GM12878 (cell line): ENCODE data around the gene TBC1D10A. TPM values are rescaled to one million over a fixed set of nuclear protein-coding genes. Genes with fewer than 3 reads are reported as not detected.

Experiments used
- ATAC-seq: fragments of 200-7000 bp; cut with Tn5 transposase; 3 replicates; pipeline ENCODE4 v1.9.1; 2020; ENCODE audit warnings: mild to moderate bottlenecking, moderate library complexity
- BruUV-seq: library from RNA; stranded (reverse); fragments of 400-500 nt; replicated peaks from 2 replicates; lab custom pipeline; 2021; lab: Mats Ljungman, UMichigan
- CTCF ChIA-PET: fragments of 300-600 bp; sonication (Branson Sonifier 250); formaldehyde crosslinking; extraction: SDS; loops from one replicate; lab custom pipeline; 2021; ENCODE audit warnings: inconsistent platforms; lab: Yijun Ruan, JAX
- POLR2A ChIA-PET: fragments of 350-600 bp; formaldehyde crosslinking; extraction: SDS; loops from one replicate; lab custom pipeline; 2021; ENCODE audit warnings: inconsistent platforms; lab: Charles Lee
- RAD21 ChIA-PET: fragments of 300-600 bp; sonication (Branson Sonifier 250); formaldehyde crosslinking; loops from one replicate; lab custom pipeline; 2023; ENCODE audit warnings: antibody characterized with exemption; ENCODE audit not compliant: unreplicated experiment; lab: Charles Lee
- SMC1A ChIA-PET: fragments of 300-600 bp; sonication (Branson Sonifier 250); formaldehyde crosslinking; loops from one replicate; lab custom pipeline; 2023; ENCODE audit not compliant: unreplicated experiment, uncharacterized antibody; lab: Charles Lee
- DNase-seq: peaks from one replicate; pipeline ENCODE4 v3.0.0-alpha.2; 2011; ENCODE audit warnings: low read depth, low spot score
- FAIRE-seq: peaks from 3 replicates; lab custom pipeline; 2011; peaks lifted over from hg19 to GRCh38; lab: Jason Lieb, UNC
- H2AFZ ChIP-seq: 2 replicates; pipeline ENCODE4 v1.6.0; 2011; ENCODE audit warnings: low read depth, low read length, control low read depth; ENCODE audit not compliant: control insufficient read depth
- H3K27ac ChIP-seq: 2 replicates; pipeline ENCODE4 v1.5.1; 2011; ENCODE audit warnings: control low read depth; ENCODE audit not compliant: control insufficient read depth, insufficient read depth
- H3K27me3 ChIP-seq, 2 experiments: replicated peaks in 1 of 2; 2 replicates each; pipeline versions ENCODE4 v1.6.0 to v1.6.1; 2011; ENCODE audit warnings: low read length in 1 of 2; ENCODE audit not compliant: control insufficient read depth in 2 of 2, insufficient read depth in 2 of 2
- H3K36me3 ChIP-seq, 2 experiments: 2 replicates each; pipeline ENCODE4 v1.5.1; 2011; ENCODE audit warnings: low read length in 1 of 2; ENCODE audit not compliant: control insufficient read depth in 2 of 2, insufficient read depth in 2 of 2
- H3K4me1 ChIP-seq: 2 replicates; pipeline ENCODE4 v1.6.1; 2011; ENCODE audit warnings: mild to moderate bottlenecking, low read length, moderate library complexity, mixed read lengths; ENCODE audit not compliant: control insufficient read depth, insufficient read depth
- H3K4me2 ChIP-seq: 2 replicates; pipeline ENCODE4 v1.6.0; 2011; ENCODE audit warnings: control low read depth; ENCODE audit not compliant: control insufficient read depth, insufficient read depth
- H3K4me3 ChIP-seq: fragments of 200-600 bp; sonication (generic); 2 replicates; pipeline ENCODE4 v1.5.1; 2016
- H3K79me2 ChIP-seq: 2 replicates; pipeline ENCODE4 v1.6.0; 2011; ENCODE audit warnings: low read length; ENCODE audit not compliant: control insufficient read depth, insufficient read depth
- H3K9ac ChIP-seq: 2 replicates; pipeline ENCODE4 v1.8.0; 2011; ENCODE audit warnings: low read length, control low read depth, mixed read lengths; ENCODE audit not compliant: control insufficient read depth, insufficient read depth
- H3K9me3 ChIP-seq: replicated peaks from 3 replicates; pipeline ENCODE4 v1.5.1; 2011; ENCODE audit warnings: mild to moderate bottlenecking, low read length; ENCODE audit not compliant: control insufficient read depth, insufficient read depth
- H4K20me1 ChIP-seq: 2 replicates; pipeline ENCODE4 v1.6.0; 2011; ENCODE audit not compliant: control insufficient read depth, insufficient read depth
- ASH2L ChIP-seq: fragments of 300-600, 200-600 bp; sonication (generic); IDR thresholded peaks from 2 replicates; pipeline ENCODE4 v1.6.1; 2017; ENCODE audit warnings: low read depth, mild to moderate bottlenecking, borderline replicate concordance
- BACH1 ChIP-seq: fragments of 450-650 bp; IDR thresholded peaks from 2 replicates; pipeline ENCODE4 v1.6.1; 2017; ENCODE audit warnings: mild to moderate bottlenecking, borderline replicate concordance
- CBX3 ChIP-seq: fragments of 200-600 bp; sonication (generic); IDR thresholded peaks from 2 replicates; pipeline ENCODE4 v1.6.1; 2016; ENCODE audit warnings: low read depth, borderline replicate concordance
- E2F8 ChIP-seq: fragments of 450-650 bp; IDR thresholded peaks from 2 replicates; pipeline ENCODE4 v1.6.1; 2018; ENCODE audit warnings: mild to moderate bottlenecking, low read depth, moderate library complexity; ENCODE audit not compliant: partially characterized antibody
- E4F1 ChIP-seq: fragments of 450-650 bp; IDR thresholded peaks from 2 replicates; pipeline ENCODE4 v1.6.1; 2018; ENCODE audit warnings: borderline replicate concordance, mild to moderate bottlenecking; ENCODE audit not compliant: partially characterized antibody
- EED ChIP-seq: sonication (generic); IDR thresholded peaks from 2 replicates; pipeline ENCODE4 v1.6.1; 2016; ENCODE audit warnings: antibody characterized with exemption, low read depth
- EGR1 ChIP-seq, 2 experiments: IDR thresholded peaks; 1 replicate in 1 of 2; 2 replicates in 1 of 2; pipeline ENCODE4 v1.6.1; 2011 to 2012; ENCODE audit warnings: low read depth in 2 of 2, low read length in 2 of 2, borderline replicate concordance in 1 of 2, mild to moderate bottlenecking in 1 of 2, moderate library complexity in 1 of 2
- HCFC1 ChIP-seq: fragments of 150-350 bp; IDR thresholded peaks from 2 replicates; pipeline ENCODE4 v1.6.1; 2014; ENCODE audit warnings: low read length
- HDAC6 ChIP-seq: fragments of 200-600 bp; sonication (generic); IDR thresholded peaks from one replicate; pipeline ENCODE4 v1.8.0; 2017; ENCODE audit warnings: antibody characterized with exemption; ENCODE audit not compliant: unreplicated experiment
- IKZF2 ChIP-seq, 2 experiments: fragments of 450-650 bp; IDR thresholded peaks; 2 replicates each; pipeline ENCODE4 v1.6.1; 2017; ENCODE audit warnings: mild to moderate bottlenecking in 2 of 2, moderate library complexity in 2 of 2
- JUNB ChIP-seq: IDR thresholded peaks from 2 replicates; pipeline ENCODE4 v1.6.1; 2016; ENCODE audit warnings: antibody characterized with exemption, mild to moderate bottlenecking
- NBN ChIP-seq: fragments of 450-650 bp; IDR thresholded peaks from 2 replicates; pipeline ENCODE4 v1.6.1; 2016
- POLR2AphosphoS2 ChIP-seq: IDR thresholded peaks from 2 replicates; pipeline ENCODE4 v1.6.1; 2011; ENCODE audit warnings: low read depth, mild to moderate bottlenecking, low read length, improper control_type of control experiment, moderate library complexity
- TAF1 ChIP-seq: IDR thresholded peaks from 2 replicates; pipeline ENCODE4 v1.6.1; 2011; ENCODE audit warnings: mild to moderate bottlenecking, low read depth, low read length, borderline replicate concordance
- WRNIP1 ChIP-seq: IDR thresholded peaks from 2 replicates; pipeline ENCODE4 v1.6.1; 2011; ENCODE audit warnings: low read depth, low read length, improper control_type of control experiment, borderline replicate concordance
- ZBED1 ChIP-seq: IDR thresholded peaks from 2 replicates; pipeline ENCODE4 v1.6.1; 2016; ENCODE audit warnings: borderline replicate concordance
- ZNF274 ChIP-seq: IDR thresholded peaks from one replicate; pipeline ENCODE4 v1.8.0; 2011; ENCODE audit not compliant: insufficient read length, insufficient read depth
- WGBS: methylation state at CpG from one replicate; pipeline ENCODE4 v1.1.6; 2016; ENCODE audit warnings: low lambda C conversion rate; ENCODE audit not compliant: insufficient replicate concordance, insufficient coverage; ENCODE audit errors: missing lambda C conversion rate; 5-methylcytosine and 5-hydroxymethylcytosine counted together
- in situ Hi-C: fragments of 300-500 bp; cut with MboI; formaldehyde crosslinking; loops from 9 replicates; pipeline ENCODE4 v1.14.3; 2018; ENCODE audit warnings: mixed read lengths
- intact Hi-C: fragments of 100-400 bp; cut with micrococcal nuclease; formaldehyde crosslinking; loops from one replicate; pipeline ENCODE4 v1.14.2; 2022; ENCODE audit not compliant: unreplicated experiment
- polyA plus RNA-seq, 11 experiments: library from polyadenylated mRNA; depleted of rRNA in 4 of 11; unstranded in 6 of 11; stranded (reverse) in 5 of 11; fragments of >200 nt; fragmentation: Nextera tagmentation in 4 of 11; fragmentation: Illumina TruSeq in 1 of 11; extraction: Ambion mirVana in 4 of 11; extraction: Trizol in 1 of 11; gene quantifications; 1 replicate in 1 of 11; 2 replicates in 10 of 11; pipeline versions ENCODE4 v1.2.1 to v1.2.3, GENCODE V29; 2011 to 2016; ENCODE audit warnings: inconsistent platforms in 2 of 11, missing spikeins in 2 of 11, low read depth in 1 of 11
- total RNA-seq, 4 experiments: library from RNA; depleted of rRNA in 3 of 4; stranded (reverse); fragments of >200 nt in 3 of 4; fragmentation: Illumina TruSeq in 1 of 4; extraction: Trizol in 1 of 4; gene quantifications; 2 replicates each; pipeline versions ENCODE4 v1.2.1 to v1.2.3, GENCODE V29; 2013 to 2021

The TBC1D10A gene
- total and polyA plus RNA-seq, 10 of the 15 experiments (the other 5 are each of a cell fraction or from before 2014, with no cell fraction given): 0.27 to 25.7 (median 15.3) TPM

GRCh38 chr22:30283342-30283741 is 43.4 kb downstream of the TBC1D10A start:
- 45% methylated on average over 4 of the region's 4 CpGs for WGBS
- no peak for ATAC-seq
- DNase-seq: no peak
- no peak overlapping the region for H3K4me3 ChIP-seq
- no peak overlapping the region for H3K9ac ChIP-seq
- RAD21 ChIA-PET: interaction anchor here (0.8 to 1.0 kb wide), 3 partner anchors 20 to 201 kb away, joined by 3 to 4 read pairs (median 4); partner anchors contain the start of gene RNF215
- no peak overlapping the region for H3K27ac ChIP-seq
- H3K79me2 ChIP-seq: no peaks in the 10 kb centered on the region
- SMC1A ChIA-PET: interaction anchor here (0.9 to 1.4 kb wide), 2 partner anchors 20 to 141 kb away, joined by 3 to 5 read pairs; no protein-coding TSS in a partner anchor
- no peak for TF ChIP-seq CBX3
- no peak for TF ChIP-seq E2F8
- TF ChIP-seq ZBED1: no peak
- TF ChIP-seq IKZF2 (IDR thresholded peaks at IDR 0.05): no peak
- no peak for TF ChIP-seq POLR2AphosphoS2
- TF ChIP-seq E4F1: no peak
- TF ChIP-seq BACH1: no peak
- no peak for TF ChIP-seq JUNB
- no peak for TF ChIP-seq TAF1
- TF ChIP-seq ASH2L: no peak
- no peak for TF ChIP-seq EED
- no peak for TF ChIP-seq ZNF274
- TF ChIP-seq WRNIP1: no peak
- no peak for TF ChIP-seq EGR1 (IDR thresholded peaks at IDR 0.05; ENCODE audit: borderline replicate concordance in 1 of 2, low read depth in 2 of 2, low read length in 2 of 2)
- TF ChIP-seq HCFC1: no peak
- TF ChIP-seq NBN: no peak
- no peak for TF ChIP-seq HDAC6
- peaks cover 5% of the 10 kb centered on the region; the same call in 1 of the 2 replicates for H3K4me1 ChIP-seq
- FAIRE-seq: no peak
- intact Hi-C loops (loop anchor here (10.0 kb wide), 1 partner anchor 201 kb away; no protein-coding TSS in a partner anchor), in situ Hi-C loops (no loop called here)
- H3K4me2 ChIP-seq: no peak overlapping the region
- CTCF ChIA-PET: interaction anchor here (0.5 to 10.5 kb wide), 5 partner anchors 19 to 735 kb away, joined by 4 to 436 read pairs (median 40); partner anchors contain the start of gene RNF215
- H3K27me3 ChIP-seq: no peaks in the 10 kb centered on the region; a peak in 1 of 4 replicates
- POLR2A ChIA-PET: interaction anchor here (0.6 kb wide), 1 partner anchor 20 kb away, joined by 3 read pairs; no protein-coding TSS in a partner anchor
- H3K36me3 ChIP-seq: no peaks in the 10 kb centered on the region
- no peak overlapping the region for H2AFZ ChIP-seq
- H4K20me1 ChIP-seq: no peaks in the 10 kb centered on the region
- no TSS peak for BruUV-seq
- no peaks in the 10 kb centered on the region for H3K9me3 ChIP-seq
